Measurements from ENCODE around the gene PDE4B. TPM values are rescaled to one million over a fixed set of nuclear protein-coding genes. Genes with fewer than 3 reads are reported as not detected.

The PDE4B gene
- total RNA-seq, 4 donors from 2014 or later, result 11.2 to 49.5 (median 26.3) TPM

DNA sequence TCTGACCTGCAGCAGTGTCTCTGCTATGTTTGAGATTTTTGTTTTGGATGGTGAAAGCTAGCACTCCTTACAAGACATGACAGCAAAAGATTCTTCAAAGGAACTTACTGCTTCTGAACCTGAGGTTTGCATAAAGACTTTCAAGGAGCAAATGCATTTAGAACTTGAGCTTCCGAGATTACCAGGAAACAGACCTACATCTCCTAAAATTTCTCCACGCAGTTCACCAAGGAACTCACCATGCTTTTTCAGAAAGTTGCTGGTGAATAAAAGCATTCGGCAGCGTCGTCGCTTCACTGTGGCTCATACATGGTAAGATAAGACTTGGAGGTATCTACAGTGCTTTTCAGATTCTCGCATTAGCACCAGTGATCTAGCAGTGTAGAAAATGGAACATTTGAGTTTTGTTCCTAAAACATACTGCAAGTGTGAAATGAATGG is 200.2 kb downstream of the PDE4B start:
- DNase-seq (ENCODE audit: low spot score), result no peak
- no peak for ATAC-seq (ENCODE audit: low FRiP score)
- TF ChIP-seq, protein P1, sequence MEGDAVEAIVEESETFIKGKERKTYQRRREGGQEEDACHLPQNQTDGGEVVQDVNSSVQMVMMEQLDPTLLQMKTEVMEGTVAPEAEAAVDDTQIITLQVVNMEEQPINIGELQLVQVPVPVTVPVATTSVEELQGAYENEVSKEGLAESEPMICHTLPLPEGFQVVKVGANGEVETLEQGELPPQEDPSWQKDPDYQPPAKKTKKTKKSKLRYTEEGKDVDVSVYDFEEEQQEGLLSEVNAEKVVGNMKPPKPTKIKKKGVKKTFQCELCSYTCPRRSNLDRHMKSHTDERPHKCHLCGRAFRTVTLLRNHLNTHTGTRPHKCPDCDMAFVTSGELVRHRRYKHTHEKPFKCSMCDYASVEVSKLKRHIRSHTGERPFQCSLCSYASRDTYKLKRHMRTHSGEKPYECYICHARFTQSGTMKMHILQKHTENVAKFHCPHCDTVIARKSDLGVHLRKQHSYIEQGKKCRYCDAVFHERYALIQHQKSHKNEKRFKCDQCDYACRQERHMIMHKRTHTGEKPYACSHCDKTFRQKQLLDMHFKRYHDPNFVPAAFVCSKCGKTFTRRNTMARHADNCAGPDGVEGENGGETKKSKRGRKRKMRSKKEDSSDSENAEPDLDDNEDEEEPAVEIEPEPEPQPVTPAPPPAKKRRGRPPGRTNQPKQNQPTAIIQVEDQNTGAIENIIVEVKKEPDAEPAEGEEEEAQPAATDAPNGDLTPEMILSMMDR (IDR thresholded peaks at IDR 0.05), result no peak

DNA sequence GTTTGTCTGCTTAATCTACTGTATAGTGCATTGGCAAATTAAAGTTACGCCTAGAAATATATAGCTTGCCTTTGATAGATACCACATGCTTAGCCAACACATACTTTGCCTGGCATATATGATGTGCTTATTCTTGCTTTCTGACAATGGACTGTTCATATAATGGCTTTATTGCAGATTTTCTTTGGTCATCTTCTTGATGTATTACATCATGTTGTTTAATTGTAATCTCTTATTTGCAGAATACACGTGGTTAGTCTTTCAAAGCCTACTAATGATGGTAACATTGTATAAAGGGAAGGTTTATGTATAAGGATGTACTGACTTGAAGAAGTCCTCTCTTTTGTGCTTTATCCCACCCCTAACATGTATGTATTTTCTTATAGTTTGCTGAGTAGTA is 201.5 kb downstream of the PDE4B start:
- TF ChIP-seq, protein P1 (IDR thresholded peaks at IDR 0.05), result no peak
- DNase-seq (ENCODE audit: low spot score) (no peak), ATAC-seq (ENCODE audit: low FRiP score) (no peak)

DNA sequence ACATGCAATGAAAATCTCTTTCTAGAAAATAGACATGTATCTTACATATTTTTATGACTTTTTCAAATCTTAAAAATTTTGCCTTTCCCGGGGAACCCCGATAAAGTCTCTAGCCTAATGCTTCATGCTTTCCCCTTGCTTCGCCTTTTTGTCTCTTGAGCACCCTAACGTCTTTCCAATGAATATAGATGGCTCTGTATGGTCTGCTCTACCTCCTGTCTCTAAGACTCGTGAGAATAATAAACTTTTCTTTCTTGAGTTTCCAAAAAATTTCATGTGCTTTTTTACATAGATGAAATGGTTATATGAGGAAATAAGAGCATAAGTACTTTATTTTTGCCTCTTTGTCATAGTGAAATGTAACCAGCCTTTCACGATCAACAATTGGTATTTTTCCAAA is 202.6 kb downstream of the PDE4B start:
- ATAC-seq (ENCODE audit: low FRiP score) (no peak), DNase-seq (ENCODE audit: low spot score) (no peak)
- TF ChIP-seq, protein P1 (IDR thresholded peaks at IDR 0.05), result no peak

DNA sequence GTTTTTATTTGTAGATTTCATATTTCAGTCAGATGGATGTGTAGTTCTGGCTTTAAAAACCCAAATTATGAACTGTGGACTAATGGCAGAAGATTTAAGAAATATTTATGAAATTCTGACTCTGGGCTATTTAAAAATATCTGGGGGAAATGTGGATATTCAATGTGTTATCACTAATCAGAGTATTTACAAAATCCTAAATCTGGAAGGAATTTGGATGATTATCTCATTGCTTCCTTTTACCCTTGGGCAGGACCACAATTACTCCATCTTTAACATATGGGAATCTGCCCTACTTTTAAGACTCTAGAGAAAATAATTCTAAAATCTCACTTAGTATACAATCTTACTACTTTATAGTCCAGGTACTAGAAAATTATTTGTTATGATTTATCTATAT is 203.2 kb downstream of the PDE4B start:
- DNase-seq (ENCODE audit: low spot score) (no peak), ATAC-seq (ENCODE audit: low FRiP score) (no peak)
- TF ChIP-seq, protein P1 (IDR thresholded peaks at IDR 0.05), result no peak

DNA sequence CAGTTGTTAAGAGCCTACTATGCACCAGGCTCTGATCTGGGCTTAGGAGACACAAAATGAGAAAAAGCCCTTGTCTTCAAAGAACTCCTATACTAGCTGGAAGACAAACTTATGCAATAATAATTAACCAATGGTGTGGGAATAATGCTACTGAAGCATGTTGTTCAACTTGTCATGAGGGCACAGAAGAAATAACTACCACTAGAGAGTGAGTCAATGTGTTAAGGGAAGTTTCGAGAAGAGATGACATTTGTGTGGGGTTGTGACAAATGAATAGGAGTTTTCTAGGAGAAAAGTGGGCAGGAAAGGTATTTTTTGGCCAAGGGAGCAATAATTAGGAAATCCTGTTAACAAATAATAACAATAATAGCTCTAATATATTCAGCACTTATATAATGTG is 205.0 kb downstream of the PDE4B start:
- TF ChIP-seq, protein P1 (IDR thresholded peaks at IDR 0.05), result no peak
- ATAC-seq (ENCODE audit: low FRiP score) (no peak), DNase-seq (ENCODE audit: low spot score) (no peak)

DNA sequence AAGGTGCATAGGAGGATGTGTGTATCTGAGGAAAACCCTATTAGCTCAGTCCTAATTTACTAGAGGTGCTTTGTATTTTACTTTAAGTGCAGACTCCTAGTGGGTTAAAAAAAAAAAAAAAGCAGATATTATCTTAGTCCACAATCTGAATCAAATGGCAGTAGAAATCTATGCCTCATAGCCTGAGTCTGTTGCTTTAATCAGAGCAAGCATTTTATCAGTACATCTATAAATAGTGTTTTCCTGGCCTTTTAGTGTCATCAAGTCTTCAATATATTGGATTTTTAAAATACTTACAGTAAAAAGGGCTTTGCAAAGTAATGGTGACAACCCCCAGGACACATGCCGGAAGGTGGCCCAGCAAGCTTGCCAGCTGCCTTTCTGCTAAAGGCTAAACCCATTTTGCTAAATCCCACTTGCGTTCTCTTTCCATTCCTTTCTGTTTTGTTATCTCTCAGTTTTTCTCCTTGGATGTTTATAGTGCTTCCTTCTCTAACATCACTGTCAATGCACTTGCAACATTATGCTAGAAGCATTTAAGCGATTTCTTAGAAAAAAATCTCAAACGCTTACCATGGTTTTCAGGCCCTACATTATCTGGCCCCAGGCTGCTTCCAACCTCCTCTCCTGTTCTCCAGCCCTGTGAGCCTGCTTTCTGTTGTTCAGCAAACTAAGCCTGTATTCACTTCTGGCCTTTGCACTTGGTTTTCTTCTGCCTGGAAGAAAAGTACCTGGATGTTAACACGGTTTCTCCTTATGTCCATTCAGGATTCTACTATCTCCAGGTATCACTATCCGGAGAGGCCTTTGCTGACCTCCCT is 206.3 kb downstream of the PDE4B start:
- DNase-seq (ENCODE audit: low spot score) (no peak), ATAC-seq (ENCODE audit: low FRiP score) (no peak)
- TF ChIP-seq, protein P1 (IDR thresholded peaks at IDR 0.05), result no peak

DNA sequence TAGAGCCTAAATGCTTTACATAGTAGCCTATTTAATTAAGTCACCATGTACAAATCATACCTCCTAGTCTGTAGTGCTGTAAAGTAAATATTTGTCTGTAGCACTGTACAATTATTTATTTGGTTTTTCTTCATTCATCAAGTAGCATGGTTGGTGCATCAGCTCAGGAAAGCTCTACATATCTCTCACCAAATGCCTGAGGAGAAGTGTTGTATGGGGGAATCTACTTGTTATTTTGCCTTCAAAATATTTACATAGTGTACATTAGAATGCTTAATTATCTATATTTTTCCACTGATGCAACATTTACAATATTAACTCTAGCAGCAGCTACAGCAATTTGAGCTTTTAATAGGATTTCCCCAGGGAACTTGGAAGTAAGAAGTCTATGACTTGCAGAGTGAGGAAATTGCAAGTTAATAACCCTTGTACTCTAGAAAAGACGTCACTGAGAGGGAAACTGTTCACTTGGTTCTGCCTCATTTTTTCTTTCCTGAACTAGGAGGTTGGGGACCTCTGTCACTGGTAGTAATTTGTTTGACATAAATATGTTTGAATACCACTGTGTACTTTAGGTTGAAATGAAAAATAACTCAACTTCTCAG is 207.4 kb downstream of the PDE4B start:
- TF ChIP-seq, protein P1 (IDR thresholded peaks at IDR 0.05), result no peak
- DNase-seq (ENCODE audit: low spot score) (no peak), ATAC-seq (ENCODE audit: low FRiP score) (no peak)

Data from omental fat pad (tissue), 4 donors.